ENCODE data around the gene RSPRY1. TPM values are rescaled to one million over a fixed set of nuclear protein-coding genes. Genes with fewer than 3 reads are reported as not detected.

Gene RSPRY1
- polyA plus RNA-seq, 2 of the 4 experiments (the other 2 are of a cell fraction) = 32.2 to 50.0 TPM

- peak; percentile 67; the same call in 1 of the 2 replicates for TF ChIP-seq PBX3 (IDR thresholded peaks at IDR 0.05)
- TF ChIP-seq RAD21 (conservative IDR thresholded peaks at IDR 0.05 in 1 of 2, IDR thresholded peaks at IDR 0.05 in 1 of 2) = peak; percentile 27 to 28; a peak in 2 of 5 replicates
- no peak for TF ChIP-seq GATA3 (IDR thresholded peaks at IDR 0.05; ENCODE audit: borderline replicate concordance)
- no peak for TF ChIP-seq EHF (CRISPR knock-in tag; IDR thresholded peaks at IDR 0.05)
- no peak for TF ChIP-seq FOSB (CRISPR knock-in tag; IDR thresholded peaks at IDR 0.05)
- peak; percentile 58 for TF ChIP-seq CHD2 (IDR thresholded peaks at IDR 0.05; ENCODE audit: low read length, partially characterized antibody)
- TF ChIP-seq JUNB (IDR thresholded peaks at IDR 0.05) = no peak
- peak; percentile 65; the same call in 1 of the 2 replicates for TF ChIP-seq ATOH8 (CRISPR knock-in tag; IDR thresholded peaks at IDR 0.05; ENCODE audit: low read depth)
- TF ChIP-seq RFX5 (IDR thresholded peaks at IDR 0.05) = no peak
- TF ChIP-seq KDM1A (IDR thresholded peaks at IDR 0.05; ENCODE audit: low read depth) = no peak
- peak; percentile 68 for TF ChIP-seq E2F6 (IDR thresholded peaks at IDR 0.05; ENCODE audit: borderline replicate concordance, low read depth)
- TF ChIP-seq HDAC2 (IDR thresholded peaks at IDR 0.05) = no peak
- TF ChIP-seq MAX (IDR thresholded peaks at IDR 0.05) = peak; percentile 65
- TF ChIP-seq USF2 (IDR thresholded peaks at IDR 0.05) = no peak; the same call in 1 of the 2 replicates
- peak; percentile 85 for TF ChIP-seq POLR2A (IDR thresholded peaks at IDR 0.05; ENCODE audit: low read length)
- TF ChIP-seq FOSL2 (IDR thresholded peaks at IDR 0.05) = no peak
- TF ChIP-seq FOSL2 (CRISPR knock-in tag; IDR thresholded peaks at IDR 0.05) = no peak
- TF ChIP-seq EHMT2 (IDR thresholded peaks at IDR 0.05; ENCODE audit: low read depth) = no peak
- TF ChIP-seq RCOR1 (IDR thresholded peaks at IDR 0.05; ENCODE audit: low read depth, low read length) = no peak
- no peak for TF ChIP-seq HOXB13 (CRISPR knock-in tag; IDR thresholded peaks at IDR 0.05; ENCODE audit: low read depth)
Measured at GRCh38 chr16:57244767-57245471, 58.8 kb downstream of the RSPRY1 start, which contains the start of gene ARL2BP (continued).

GRCh38 chr16:57245472-57246113 is 59.5 kb downstream of the RSPRY1 start:
- POLR2A ChIA-PET = interaction anchor here (0.7 to 2.2 kb wide), 13 partner anchors 10 to 60 kb away, joined by 3 to 11 read pairs (median 5); partner anchors contain the start of genes PSME3IP1 and RSPRY1
- Histone ChIP-seq H3K27ac (peak overlapping the region; percentile 89 to 98), H3K4me3 (peak overlapping the region; percentile 78), H3K4me2 (peak overlapping the region; percentile 98), H3K9me3 (no peaks in the 10 kb centered on the region), H3K4me1 (peaks cover 11% of the 10 kb centered on the region)
- WGBS (ENCODE audit: missing lambda C conversion rate) = 4% methylated on average over 18 of the region's 28 CpGs
- CTCF ChIA-PET = interaction anchor here (0.5 to 1.9 kb wide), 8 partner anchors 9 to 197 kb away, joined by 3 to 9 read pairs (median 3); no protein-coding TSS in a partner anchor
- FAIRE-seq (no peak), ATAC-seq (peak in 1 of 2 experiments; percentile 49; a peak in 4 of 6 replicates), DNase-seq (ENCODE audit: low read depth in 1 of 2, low spot score in 1 of 2) (peak in 1 of 2 experiments; percentile 49)
- TF ChIP-seq E2F6 (IDR thresholded peaks at IDR 0.05; ENCODE audit: borderline replicate concordance, low read depth) = no peak
- no peak for TF ChIP-seq ZSCAN20 (CRISPR knock-in tag; IDR thresholded peaks at IDR 0.05)
- TF ChIP-seq KDM1A (IDR thresholded peaks at IDR 0.05; ENCODE audit: low read depth) = no peak
- TF ChIP-seq PHF8 (IDR thresholded peaks at IDR 0.05; ENCODE audit: borderline replicate concordance, low read depth) = no peak
- 0 out of 2 replicates have a peak, but pooled peaks have one; percentile 13 for TF ChIP-seq HMGXB4 (CRISPR knock-in tag; IDR thresholded peaks at IDR 0.05; ENCODE audit: borderline replicate concordance)
- TF ChIP-seq FOSB (CRISPR knock-in tag; IDR thresholded peaks at IDR 0.05) = no peak
- TF ChIP-seq HOXB5 (CRISPR knock-in tag; IDR thresholded peaks at IDR 0.05) = no peak
- TF ChIP-seq ZNF302 (CRISPR knock-in tag; IDR thresholded peaks at IDR 0.05) = no peak
